ENCODE measurements around the gene KCNE4. TPM values are rescaled to one million over a fixed set of nuclear protein-coding genes. Genes with fewer than 3 reads are reported as not detected.

The KCNE4 gene
- total RNA-seq, 3 donors from 2014 or later, result 0.55 to 5.8 (median 2.0) TPM

GRCh38 chr2:223058952-223059716, 7.1 kb downstream of the KCNE4 start:
- TF ChIP-seq, protein P1, sequence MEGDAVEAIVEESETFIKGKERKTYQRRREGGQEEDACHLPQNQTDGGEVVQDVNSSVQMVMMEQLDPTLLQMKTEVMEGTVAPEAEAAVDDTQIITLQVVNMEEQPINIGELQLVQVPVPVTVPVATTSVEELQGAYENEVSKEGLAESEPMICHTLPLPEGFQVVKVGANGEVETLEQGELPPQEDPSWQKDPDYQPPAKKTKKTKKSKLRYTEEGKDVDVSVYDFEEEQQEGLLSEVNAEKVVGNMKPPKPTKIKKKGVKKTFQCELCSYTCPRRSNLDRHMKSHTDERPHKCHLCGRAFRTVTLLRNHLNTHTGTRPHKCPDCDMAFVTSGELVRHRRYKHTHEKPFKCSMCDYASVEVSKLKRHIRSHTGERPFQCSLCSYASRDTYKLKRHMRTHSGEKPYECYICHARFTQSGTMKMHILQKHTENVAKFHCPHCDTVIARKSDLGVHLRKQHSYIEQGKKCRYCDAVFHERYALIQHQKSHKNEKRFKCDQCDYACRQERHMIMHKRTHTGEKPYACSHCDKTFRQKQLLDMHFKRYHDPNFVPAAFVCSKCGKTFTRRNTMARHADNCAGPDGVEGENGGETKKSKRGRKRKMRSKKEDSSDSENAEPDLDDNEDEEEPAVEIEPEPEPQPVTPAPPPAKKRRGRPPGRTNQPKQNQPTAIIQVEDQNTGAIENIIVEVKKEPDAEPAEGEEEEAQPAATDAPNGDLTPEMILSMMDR (IDR thresholded peaks at IDR 0.05), result no peak
- Histone ChIP-seq H3K4me3 (no peak overlapping the region), H3K4me1 (ENCODE audit: low read depth) (peaks cover 3% of the 10 kb centered on the region), H3K36me3 (ENCODE audit: low read depth) (no peaks in the 10 kb centered on the region), H3K9me3 (no peaks in the 10 kb centered on the region)
- peak; percentile 92 for ATAC-seq
- DNase-seq, result peak in 1 of 3 donors; percentile 58
- intact Hi-C loops (cut with DNase I, micrococcal nuclease), result no loop called here

DNA sequence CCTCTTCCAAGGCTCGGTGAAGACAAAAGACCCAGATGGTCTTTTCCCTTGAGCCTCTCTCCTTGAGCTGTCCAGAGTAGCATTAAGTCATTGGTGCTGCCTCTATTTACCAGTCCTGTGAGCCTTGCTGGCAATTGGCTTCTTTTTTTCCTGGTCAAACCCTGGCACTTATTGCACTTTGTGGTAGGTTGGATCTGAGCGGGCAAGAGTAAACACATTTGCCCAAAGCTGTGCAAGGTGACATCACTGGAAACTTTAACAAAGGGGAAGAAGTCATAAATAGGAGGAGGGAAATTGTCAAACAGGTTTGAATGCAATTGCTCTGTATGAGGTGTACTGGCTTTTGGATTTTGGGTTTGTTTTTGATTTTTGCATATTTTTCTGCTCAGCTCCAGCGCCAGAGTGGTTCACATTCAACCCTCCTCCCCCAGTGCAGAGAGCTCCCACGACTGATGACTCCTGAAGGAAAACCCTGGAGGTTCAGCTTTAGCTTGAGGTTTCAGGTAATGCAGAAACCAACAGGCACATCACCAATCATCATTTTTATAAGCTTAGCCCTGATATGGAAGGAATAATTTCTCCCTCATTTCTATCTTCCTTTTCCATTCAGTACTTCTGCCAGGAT, 8.3 kb downstream of the KCNE4 start:
- H3K4me3 ChIP-seq, result no peak overlapping the region
- no peaks in the 10 kb centered on the region for H3K9me3 ChIP-seq
- H3K36me3 ChIP-seq (ENCODE audit: low read depth), result no peaks in the 10 kb centered on the region
- ATAC-seq (peak; percentile 53), DNase-seq (no peak)
- intact Hi-C loops (cut with DNase I, micrococcal nuclease), result no loop called here
- peaks cover 3% of the 10 kb centered on the region for H3K4me1 ChIP-seq (ENCODE audit: low read depth)
- TF ChIP-seq, protein P1 (IDR thresholded peaks at IDR 0.05), result no peak

DNA sequence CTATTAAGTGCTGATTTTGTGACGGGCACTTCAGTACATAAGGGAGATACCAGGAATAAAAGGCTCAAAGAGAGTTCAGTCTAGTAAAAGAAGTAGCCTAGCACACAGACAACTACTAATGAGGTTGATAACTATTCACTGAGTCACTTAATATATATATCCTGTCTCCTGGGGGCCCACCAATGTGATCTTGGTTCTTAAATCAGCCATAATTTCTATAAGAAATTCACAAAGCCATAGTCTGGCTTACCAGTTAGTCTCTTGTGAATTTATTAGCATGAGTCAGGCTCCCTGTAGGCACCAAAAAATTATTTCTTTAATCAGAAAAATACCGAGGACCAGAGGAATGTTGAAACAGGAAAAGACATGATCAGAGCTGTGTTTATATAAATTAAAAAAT, 10.4 kb downstream of the KCNE4 start:
- DNase-seq (no peak), ATAC-seq (no peak)
- Histone ChIP-seq H3K4me1 (ENCODE audit: low read depth) (peaks cover 3% of the 10 kb centered on the region), H3K9me3 (no peaks in the 10 kb centered on the region), H3K4me3 (no peak overlapping the region), H3K36me3 (ENCODE audit: low read depth) (no peaks in the 10 kb centered on the region)
- TF ChIP-seq, protein P1 (IDR thresholded peaks at IDR 0.05), result no peak
- intact Hi-C loops (cut with DNase I, micrococcal nuclease), result no loop called here

DNA sequence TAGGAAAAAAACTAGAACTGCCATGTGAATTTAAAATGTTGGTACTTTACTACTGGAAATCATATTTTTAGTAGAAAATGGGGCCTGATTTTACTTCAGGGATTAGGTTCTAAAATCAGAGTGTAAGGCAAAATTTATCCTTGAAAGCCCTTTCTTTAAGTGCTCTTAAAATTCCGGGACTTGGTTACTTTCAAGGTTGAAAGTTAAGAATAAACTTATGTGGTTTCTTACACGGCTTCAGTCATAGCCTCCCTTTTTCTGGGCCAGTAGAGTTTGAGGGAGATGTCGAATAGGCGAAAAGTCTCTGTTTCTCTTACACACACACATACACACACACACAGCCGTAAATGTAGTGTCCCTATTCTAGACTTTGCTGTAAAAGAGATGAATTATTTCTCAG, 13.1 kb downstream of the KCNE4 start:
- Histone ChIP-seq H3K36me3 (ENCODE audit: low read depth) (no peaks in the 10 kb centered on the region), H3K4me1 (ENCODE audit: low read depth) (peaks cover 3% of the 10 kb centered on the region), H3K9me3 (no peaks in the 10 kb centered on the region), H3K4me3 (no peak overlapping the region)
- DNase-seq (no peak), ATAC-seq (no peak)
- TF ChIP-seq, protein P1 (IDR thresholded peaks at IDR 0.05), result no peak
- intact Hi-C loops (cut with DNase I, micrococcal nuclease), result no loop called here

- intact Hi-C loops (cut with DNase I, micrococcal nuclease), result no loop called here
- TF ChIP-seq, protein P1 (IDR thresholded peaks at IDR 0.05), result no peak
- Histone ChIP-seq H3K36me3 (ENCODE audit: low read depth) (no peaks in the 10 kb centered on the region), H3K4me3 (no peak overlapping the region), H3K9me3 (no peaks in the 10 kb centered on the region), H3K4me1 (ENCODE audit: low read depth) (no peaks in the 10 kb centered on the region)
- DNase-seq (no peak), ATAC-seq (no peak)
These were observed 14.7 kb downstream of the KCNE4 start for GRCh38 chr2:223066721-223067120.

Data from mucosa of descending colon (tissue), 3 donors.